NCI-H2029 (cell line): Measurements from ENCODE around the gene LSM14A.

ENCODE experiments used
- DNase-seq: peaks from one replicate; lab custom pipeline; 2025; lab: John Stamatoyannopoulos, UW

LSM14A gene

GRCh38 chr19:34255546-34255945 lies 83.2 kb downstream of the LSM14A start:
- DNase-seq = no peak

- no peak for DNase-seq
These were observed 84.7 kb downstream of the LSM14A start for GRCh38 chr19:34256835-34257558.

- no peak for DNase-seq
These were observed 85.2 kb downstream of the LSM14A start for GRCh38 chr19:34257559-34257924.

- DNase-seq = no peak
These were observed 87.2 kb downstream of the LSM14A start for GRCh38 chr19:34259367-34260095.

GRCh38 chr19:34260771-34261173 lies 88.5 kb downstream of the LSM14A start:
- DNase-seq = no peak

- DNase-seq = peak; percentile 72
These were observed 89.2 kb downstream of the LSM14A start for GRCh38 chr19:34261334-34262109.

- DNase-seq = no peak
These were observed 91.5 kb downstream of the LSM14A start for GRCh38 chr19:34263745-34264237.

GRCh38 chr19:34265221-34265650 lies 92.9 kb downstream of the LSM14A start:
- peak; percentile 39 for DNase-seq

- DNase-seq = no peak
These were observed 96.8 kb downstream of the LSM14A start for GRCh38 chr19:34269081-34269480.

GRCh38 chr19:34269489-34269888 lies 97.2 kb downstream of the LSM14A start:
- no peak for DNase-seq

- DNase-seq = peak; percentile 49
These were observed 97.8 kb downstream of the LSM14A start for GRCh38 chr19:34269968-34270621.

- DNase-seq = no peak
These were observed 100.8 kb downstream of the LSM14A start for GRCh38 chr19:34273121-34273520.

- DNase-seq = no peak
These were observed 102.1 kb downstream of the LSM14A start for GRCh38 chr19:34274284-34274826.

GRCh38 chr19:34274827-34275625 lies 102.7 kb downstream of the LSM14A start:
- no peak for DNase-seq

GRCh38 chr19:34275705-34276104 lies 103.4 kb downstream of the LSM14A start:
- no peak for DNase-seq

- no peak for DNase-seq
These were observed 104.3 kb downstream of the LSM14A start for GRCh38 chr19:34276614-34277013.

- DNase-seq = no peak
These were observed 104.9 kb downstream of the LSM14A start for GRCh38 chr19:34277244-34277643.

- no peak for DNase-seq
These were observed 106.5 kb downstream of the LSM14A start for GRCh38 chr19:34278783-34279182.
